Activated T-cell treated with anti-CD3 and anti-CD28 coated beads for 4 hours (primary cell): ENCODE data around the gene DENND2A.
A peak's percentile ranks its signal among the peaks of the same experiment; 100 is the strongest.
"Not testable (repeated sequence)": the region's sequence is repeated elsewhere in the genome, so short reads cannot be mapped to it uniquely, and the experiment has no call there.

Experiments
- DNase-seq: peaks from one replicate; pipeline ENCODE4 v3.0.0-alpha.2; 2020

Gene DENND2A

GRCh38 chr7:140640727-140641523, at the start of gene DENND2A:
Gene DENND2A, minus strand, starts transcription at chr7:140640813. Its CDS starts 38,416 bp downstream, at chr7:140602397.
- DNase-seq: no peak

DNA sequence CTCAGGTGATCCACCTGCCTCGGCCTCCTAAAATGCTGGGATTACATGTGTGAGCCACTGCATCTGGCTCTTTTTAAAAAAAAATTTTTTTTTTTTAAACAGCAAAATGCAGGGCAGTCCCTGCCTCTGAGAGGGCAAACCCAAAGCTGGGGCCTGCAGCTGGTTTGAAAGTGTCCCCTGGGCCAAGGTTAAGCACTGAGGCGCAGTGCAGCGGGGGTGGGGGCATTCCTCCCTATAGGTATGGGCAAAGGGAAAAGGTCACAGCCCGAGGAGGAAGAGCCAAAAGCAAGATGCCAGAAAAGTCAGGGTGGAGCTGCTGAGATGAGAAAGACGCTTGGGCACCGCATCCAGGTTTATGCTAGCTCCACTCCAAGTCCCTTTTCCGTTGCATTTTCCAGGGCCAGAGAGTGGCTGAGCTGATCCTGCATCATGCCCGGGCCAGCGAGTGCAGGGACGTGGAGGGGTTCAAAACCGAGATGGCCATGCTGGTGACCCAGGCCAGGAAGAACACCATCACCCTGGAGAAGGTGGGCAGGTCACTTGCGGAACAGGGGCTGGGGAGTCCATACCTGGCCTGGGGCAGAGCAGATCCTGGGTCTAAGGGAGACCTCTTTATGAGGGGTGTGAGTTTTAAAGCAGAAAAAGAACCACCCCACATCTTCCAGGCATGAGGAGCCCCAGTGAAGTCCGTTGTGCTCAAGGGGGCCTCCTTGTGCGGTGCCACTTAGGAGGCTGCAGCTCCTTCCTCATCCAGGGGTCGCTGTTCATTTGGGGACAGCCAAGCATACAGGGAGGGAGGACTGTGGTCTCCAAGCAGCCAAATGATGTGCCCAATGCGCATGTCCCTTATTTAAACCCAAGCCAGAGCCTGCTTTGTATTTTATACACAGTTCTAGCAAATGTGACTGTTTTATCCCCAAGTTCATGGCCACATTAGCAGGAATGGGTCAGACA, 48.9 kb upstream of the DENND2A start:
- no peak for DNase-seq

DNA sequence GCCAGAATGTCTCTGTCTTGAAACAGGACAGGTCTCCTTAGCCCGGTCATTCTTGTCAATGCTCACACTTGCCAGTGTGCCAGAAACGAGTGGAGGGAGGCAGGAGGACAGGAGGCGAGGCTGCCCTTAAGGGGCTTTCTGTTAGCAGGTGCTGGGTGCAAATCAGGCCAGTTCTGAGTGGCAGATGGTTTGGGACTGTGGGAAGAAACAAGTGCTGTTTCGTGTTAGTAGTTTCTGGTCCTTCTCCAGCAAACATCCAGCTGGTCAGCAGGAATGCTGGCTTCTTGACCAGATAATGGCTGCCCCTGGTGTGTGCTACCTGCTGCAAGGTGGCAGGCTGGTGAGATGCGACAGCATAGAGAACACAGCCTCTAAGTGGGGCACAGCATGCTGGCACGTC, 47.7 kb upstream of the DENND2A start:
- DNase-seq: no peak

DNA sequence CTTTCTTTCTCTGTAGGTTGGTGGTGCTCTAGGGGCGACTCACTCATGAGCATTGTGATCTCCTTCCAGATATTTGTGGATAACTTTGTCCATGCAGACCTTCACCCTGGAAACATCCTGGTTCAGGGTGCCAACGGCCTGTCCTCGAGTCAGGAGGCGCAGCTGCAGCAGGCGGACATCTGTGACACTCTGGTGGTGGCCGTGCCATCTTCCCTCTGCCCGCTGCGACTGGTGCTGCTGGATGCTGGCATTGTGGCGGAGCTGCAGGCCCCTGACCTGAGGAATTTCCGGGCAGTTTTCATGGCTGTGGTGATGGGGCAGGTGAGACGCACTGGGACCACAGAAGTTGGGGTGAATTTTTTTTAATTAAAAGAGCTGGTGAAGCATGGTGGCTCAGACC, 46.3 kb upstream of the DENND2A start:
- no peak for DNase-seq

GRCh38 chr7:140685407-140686087, 44.9 kb upstream of the DENND2A start:
- no peak for DNase-seq

GRCh38 chr7:140684066-140684950, 43.7 kb upstream of the DENND2A start:
- DNase-seq: no peak

DNA sequence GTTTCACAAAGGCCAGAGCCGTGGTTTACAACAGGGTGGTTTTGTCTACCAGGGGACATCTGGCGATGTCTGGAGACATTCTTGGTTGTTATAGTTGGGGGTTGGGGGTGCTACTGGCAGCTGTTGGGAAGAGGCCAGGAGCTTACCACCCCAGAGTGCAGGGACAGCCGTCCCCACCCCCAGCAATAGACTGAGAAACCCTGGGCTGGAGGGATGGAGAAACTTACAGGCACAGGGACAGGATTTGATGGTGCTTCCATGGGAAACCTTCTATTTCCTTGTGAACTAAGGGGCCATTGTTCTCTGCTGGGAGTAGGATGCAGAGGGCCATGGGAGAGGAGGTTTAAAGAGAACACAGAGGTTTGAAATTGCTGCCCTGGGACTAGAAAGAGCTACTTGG, 43.0 kb upstream of the DENND2A start:
- DNase-seq: no peak

GRCh38 chr7:140681766-140682165, 41.2 kb upstream of the DENND2A start:
- no peak for DNase-seq

DNA sequence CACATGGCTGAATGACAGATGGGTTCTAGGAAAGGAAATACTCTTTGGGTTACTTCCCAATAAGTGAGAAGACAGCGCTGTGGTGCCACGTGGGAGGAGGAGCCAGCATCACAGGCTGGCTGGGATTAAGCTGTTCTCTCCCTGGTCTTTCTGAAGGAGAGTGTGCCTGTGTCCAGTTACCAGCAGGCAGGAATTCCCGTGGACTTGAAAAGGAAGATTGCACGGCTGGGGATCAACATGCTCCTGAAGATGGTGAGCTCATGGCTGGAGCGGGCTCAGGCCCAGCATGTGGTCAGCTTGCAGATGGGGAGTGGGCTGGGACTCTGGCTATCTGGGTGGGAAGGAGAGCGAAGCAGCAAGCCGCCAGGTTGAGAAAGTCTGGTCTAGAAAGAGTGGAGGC, 40.3 kb upstream of the DENND2A start:
- no peak for DNase-seq

GRCh38 chr7:140679186-140679585, 38.6 kb upstream of the DENND2A start:
- DNase-seq: no peak

DNA sequence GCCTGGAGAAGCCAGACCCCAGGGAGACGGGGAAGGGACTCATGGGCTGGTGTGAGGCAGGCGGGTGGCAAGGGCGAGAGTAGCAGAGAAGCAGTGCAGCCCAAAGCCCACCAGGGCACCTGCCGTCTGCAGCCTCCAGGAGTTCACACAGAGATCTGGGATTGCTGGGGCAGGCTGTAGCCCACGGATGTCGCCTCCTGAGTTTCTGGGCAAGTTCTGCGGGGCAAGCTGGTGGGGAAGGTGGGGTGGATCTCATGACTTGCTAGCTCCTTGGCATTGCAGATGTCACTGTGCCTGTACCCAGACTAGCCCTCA, 38.2 kb upstream of the DENND2A start:
- no peak for DNase-seq

DNA sequence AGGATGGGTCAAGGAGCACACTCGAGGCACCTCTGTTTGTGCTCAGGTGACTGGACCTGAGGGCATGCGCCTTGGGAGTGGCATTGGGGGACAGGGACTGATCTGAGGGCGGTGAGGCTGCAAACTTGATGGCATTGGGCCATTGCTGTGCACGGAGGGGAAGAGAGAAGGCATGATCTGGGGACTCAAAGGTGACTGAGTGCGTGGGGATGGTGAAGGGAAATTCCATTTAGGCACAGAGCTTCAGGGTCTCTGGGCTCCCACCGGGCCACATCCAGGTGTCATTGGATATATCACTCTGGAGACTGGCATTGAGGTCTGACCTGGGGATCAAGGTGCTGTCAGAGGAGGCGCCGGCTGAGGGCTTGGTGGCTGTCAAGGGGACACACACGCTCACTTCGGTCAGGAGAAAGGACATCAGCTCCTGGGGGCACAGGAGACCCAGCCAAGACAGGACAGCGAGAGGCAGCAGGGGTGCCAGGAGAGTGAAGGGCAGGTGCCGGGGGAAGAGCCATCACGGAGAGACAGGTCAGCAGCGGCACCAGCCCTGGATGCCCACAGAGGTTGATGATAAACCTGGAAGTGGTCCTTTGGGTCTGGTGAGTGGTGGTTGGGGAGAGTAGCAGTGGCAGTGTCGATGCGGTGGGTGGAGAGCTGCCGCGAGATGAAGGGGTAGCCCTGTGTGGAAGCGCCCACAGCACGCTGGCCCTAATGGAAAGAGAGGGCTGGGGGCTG, 37.6 kb upstream of the DENND2A start:
- DNase-seq: no peak

DNA sequence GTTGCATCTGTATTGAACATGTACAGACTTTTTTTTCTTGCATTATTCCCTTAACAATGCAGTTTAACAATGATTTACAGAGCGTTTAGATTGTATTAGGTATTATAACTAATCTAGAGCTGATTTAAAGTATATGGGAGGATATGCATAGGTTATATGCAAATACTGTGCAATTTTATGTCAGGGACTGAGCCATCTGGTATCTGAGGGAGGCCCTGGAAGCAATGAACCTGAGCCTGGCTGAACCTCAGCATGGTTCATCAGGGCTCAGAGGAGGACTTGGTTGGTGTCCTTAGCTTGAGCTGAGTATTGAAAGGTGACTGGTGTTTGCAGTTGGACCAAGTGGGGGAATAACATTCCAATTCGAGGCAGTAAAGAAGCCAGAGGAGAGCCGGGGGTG, 36.9 kb upstream of the DENND2A start:
- no peak for DNase-seq

DNA sequence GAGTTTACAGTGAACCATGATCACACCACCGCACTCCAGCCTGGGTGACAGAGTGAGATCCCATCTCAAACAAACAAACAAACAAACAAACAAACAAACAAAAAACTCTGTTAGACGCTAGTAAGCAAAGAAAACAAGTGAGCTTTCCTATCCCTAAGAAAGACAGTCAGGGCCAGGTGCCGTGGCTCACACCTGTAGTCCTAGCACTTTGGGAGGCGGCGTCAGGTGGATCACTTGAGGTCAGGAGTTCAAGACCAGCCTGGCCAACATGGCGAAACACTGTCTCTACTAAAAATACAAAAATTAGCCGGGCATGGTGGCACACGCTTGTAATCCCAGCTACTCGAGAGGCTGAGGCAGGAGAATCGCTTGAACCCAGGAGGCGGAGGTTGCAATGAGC, 36.3 kb upstream of the DENND2A start:
- not testable (repeated sequence) for DNase-seq

DNA sequence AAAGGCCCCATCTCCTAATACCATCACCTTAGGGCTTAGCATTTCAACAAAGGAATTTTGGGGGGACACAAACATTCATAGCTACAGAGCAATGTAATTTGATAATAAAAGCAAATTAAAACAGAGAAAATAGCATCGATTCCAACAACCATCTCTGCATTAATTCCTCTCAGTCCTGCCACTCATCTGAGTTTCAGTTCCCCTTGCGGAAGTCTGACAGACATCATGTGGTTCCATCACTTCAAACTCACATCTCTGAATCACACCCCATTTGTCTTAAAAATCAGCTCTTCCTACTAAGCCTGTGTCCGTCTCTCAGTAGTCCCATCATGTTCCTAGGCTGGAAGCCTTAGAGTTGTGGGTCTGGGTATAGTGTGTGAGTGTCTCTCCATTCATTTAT, 35.7 kb upstream of the DENND2A start:
- DNase-seq: no peak

GRCh38 chr7:140675726-140676125, 35.1 kb upstream of the DENND2A start:
- no peak for DNase-seq

- DNase-seq: no peak
These were observed 34.5 kb upstream of the DENND2A start for GRCh38 chr7:140674899-140675701.

- no peak for DNase-seq
These were observed 33.8 kb upstream of the DENND2A start for GRCh38 chr7:140674356-140674800.

GRCh38 chr7:140673774-140674155, 33.2 kb upstream of the DENND2A start:
- no peak for DNase-seq

DNA sequence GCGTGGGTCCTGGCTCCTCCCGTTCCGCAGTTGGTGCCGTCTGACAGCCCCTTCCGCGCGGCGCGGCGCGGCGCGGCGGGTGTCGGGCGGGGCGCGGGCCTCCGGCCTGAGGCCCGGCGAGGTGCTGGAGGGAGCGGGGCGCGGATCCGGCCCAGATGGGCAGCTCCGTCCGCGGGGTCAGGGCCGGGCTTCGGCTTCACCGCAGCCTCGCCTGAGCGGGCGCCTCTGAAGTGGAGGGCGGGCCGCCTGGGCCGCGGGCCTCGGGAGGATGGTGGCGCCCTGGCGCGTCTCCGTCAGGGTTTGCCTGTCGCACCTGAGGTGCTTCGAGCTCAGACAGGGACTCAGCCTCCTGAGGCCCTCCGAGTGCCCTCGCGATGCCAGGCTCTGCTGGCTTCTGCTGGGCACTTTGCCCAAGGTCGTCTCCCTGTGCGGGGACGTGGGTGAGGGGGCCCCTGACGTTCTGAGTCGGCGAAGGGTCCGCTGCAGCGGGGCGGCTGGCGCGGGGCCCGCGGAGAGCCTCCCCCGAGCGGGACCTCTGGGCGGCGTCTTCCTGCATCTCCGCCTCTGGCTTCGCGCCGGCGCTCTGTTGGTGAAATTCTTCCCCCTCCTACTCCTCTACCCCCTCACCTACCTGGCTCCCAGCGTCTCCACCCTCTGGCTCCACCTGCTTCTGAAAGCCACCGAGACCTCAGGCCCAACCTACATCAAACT, 32.6 kb upstream of the DENND2A start:
- DNase-seq: peak; percentile 42
